ENCODE data around the gene GPR3. TPM values are rescaled to one million over a fixed set of nuclear protein-coding genes. Genes with fewer than 3 reads are reported as not detected.

GPR3 gene
- total RNA-seq, 4 donors from 2014 or later: not detected

DNA sequence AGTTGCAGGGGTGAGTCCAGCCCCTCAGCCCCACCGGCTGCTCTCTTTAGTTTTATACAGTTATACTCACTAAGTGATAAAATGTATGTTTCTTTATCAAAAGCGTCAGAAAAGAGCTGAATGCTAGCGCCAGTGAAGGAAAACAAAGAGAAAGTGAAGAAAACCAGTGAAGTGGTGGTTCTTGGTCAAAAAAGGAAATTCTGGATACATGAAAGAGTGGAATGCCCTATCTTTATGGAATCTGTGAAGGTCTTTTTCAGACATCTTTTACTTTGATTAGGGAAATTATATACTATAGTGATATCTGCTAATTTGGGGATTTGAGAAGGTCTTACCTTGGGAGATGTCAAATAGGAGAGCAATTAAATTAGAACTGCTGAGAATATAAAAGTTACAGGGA, 41.3 kb downstream of the GPR3 start:
- Histone ChIP-seq H3K27me3 (no peaks in the 10 kb centered on the region), H3K4me3 (no peak overlapping the region), H3K4me1 (peaks cover 4 to 76% (median 40%) of the 10 kb centered on the region in 4 donors), H3K9me3 (no peaks in the 10 kb centered on the region), H3K36me3 (peaks cover 0 to under 1% (median 0%) of the 10 kb centered on the region in 3 donors), H3K27ac (peak overlapping the region in 2 of 4 donors; percentile 0 to 78)
- no peak for TF ChIP-seq POLR2A (IDR thresholded peaks at IDR 0.05)
- TF ChIP-seq, protein P1, sequence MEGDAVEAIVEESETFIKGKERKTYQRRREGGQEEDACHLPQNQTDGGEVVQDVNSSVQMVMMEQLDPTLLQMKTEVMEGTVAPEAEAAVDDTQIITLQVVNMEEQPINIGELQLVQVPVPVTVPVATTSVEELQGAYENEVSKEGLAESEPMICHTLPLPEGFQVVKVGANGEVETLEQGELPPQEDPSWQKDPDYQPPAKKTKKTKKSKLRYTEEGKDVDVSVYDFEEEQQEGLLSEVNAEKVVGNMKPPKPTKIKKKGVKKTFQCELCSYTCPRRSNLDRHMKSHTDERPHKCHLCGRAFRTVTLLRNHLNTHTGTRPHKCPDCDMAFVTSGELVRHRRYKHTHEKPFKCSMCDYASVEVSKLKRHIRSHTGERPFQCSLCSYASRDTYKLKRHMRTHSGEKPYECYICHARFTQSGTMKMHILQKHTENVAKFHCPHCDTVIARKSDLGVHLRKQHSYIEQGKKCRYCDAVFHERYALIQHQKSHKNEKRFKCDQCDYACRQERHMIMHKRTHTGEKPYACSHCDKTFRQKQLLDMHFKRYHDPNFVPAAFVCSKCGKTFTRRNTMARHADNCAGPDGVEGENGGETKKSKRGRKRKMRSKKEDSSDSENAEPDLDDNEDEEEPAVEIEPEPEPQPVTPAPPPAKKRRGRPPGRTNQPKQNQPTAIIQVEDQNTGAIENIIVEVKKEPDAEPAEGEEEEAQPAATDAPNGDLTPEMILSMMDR (IDR thresholded peaks at IDR 0.05): no peak
- DNase-seq: no peak

DNA sequence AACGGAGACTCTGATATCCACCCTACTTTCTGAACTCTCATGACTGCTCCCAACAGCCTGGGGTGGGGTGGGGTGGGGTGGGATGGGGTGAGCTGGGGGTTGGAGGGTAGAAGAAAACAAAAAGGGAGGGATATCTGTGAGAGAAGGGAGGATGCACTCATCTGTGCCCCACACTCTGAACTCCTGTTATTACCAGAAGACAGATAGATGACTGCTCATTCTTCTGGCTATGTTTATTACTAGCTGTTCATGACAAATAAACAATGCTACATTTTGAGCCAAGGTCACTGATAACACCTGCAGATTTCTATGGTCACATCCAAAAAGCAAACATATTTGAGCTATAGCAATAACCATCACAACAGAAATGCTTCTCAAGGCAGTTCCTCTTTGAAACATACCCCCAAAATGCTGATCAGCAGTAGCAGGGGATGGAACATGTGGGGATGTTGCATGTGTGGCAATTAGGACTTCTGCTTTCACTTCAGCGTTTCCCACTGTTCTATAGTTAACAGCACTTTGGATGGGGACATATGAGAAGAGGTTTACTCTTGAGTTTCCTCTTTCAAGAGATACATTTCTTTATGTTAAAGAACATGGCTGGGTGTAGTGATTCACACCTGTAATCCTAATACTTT, 43.3 kb downstream of the GPR3 start:
- peaks cover 4 to 77% (median 38%) of the 10 kb centered on the region in 4 donors for H3K4me1 ChIP-seq

DNA sequence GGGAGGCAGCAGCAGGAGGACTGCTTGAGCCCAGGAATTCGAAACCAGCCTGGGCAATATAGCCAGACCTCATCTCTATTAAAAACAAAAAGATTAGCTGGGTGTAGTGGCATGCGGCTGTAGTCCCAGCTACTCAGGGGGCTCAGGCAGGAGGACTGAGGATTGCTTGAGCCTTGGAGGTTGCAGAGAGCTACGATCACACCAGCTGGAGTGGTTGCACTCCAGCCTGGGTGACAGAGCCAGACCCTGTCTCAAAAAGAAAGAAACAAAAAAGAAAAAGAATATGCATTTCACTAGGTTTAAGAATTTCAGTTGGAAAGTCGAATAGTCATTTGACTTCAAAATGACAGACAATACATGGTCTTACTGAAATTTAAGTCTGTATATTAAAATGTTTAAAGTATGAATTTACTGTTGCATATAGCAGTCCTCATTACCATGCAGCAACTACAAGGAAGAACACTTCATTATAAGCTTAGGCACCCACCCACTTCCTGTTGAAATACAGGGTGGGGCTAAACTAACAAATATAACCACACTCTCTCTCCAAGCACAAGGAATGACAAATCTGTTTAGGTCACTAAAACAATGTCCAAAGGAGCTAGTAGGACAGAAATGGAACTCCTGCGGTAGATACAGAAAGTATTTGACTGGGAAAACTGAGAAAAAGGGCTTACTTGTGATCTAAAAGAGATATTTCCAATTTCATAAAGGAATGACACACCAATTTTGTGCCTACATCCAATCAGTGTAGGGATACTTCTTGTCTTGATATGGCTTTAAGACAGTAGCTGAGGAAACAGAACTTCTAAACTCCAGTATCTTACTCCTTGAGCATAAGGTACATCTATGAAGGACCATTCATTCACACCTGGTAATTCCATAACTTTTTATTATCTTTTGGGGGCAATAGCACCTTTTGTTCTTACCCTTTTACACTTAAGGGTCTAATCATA, 44.1 kb downstream of the GPR3 start:
- H3K4me1 ChIP-seq: peaks cover 4 to 69% (median 35%) of the 10 kb centered on the region in 4 donors
- TF ChIP-seq POLR2A (IDR thresholded peaks at IDR 0.05): peak in 1 of 2 donors; percentile 15
- TF ChIP-seq, protein P1 (IDR thresholded peaks at IDR 0.05): no peak
- H3K27me3 ChIP-seq: no peaks in the 10 kb centered on the region
- H3K36me3 ChIP-seq: peaks cover 0 to 5% (median 0%) of the 10 kb centered on the region in 3 donors
- peak overlapping the region in 1 of 4 donors; percentile 4 for H3K4me3 ChIP-seq
- H3K9me3 ChIP-seq: no peaks in the 10 kb centered on the region
- H3K27ac ChIP-seq: peak overlapping the region; percentile 63 to 81 (median 74)
- peak in 2 of 3 donors; percentile 47 to 68 for DNase-seq

More for the DNA sequence above, 43.3 kb downstream of the GPR3 start:
- Histone ChIP-seq H3K9me3 (no peaks in the 10 kb centered on the region), H3K27ac (peak overlapping the region; percentile 63 to 81 (median 74)), H3K36me3 (no peaks in the 10 kb centered on the region), H3K4me3 (peak overlapping the region in 1 of 4 donors; percentile 4), H3K27me3 (no peaks in the 10 kb centered on the region)
- DNase-seq: peak in 2 of 3 donors; percentile 49 to 64
- no peak for TF ChIP-seq POLR2A (IDR thresholded peaks at IDR 0.05)
- TF ChIP-seq, protein P1 (IDR thresholded peaks at IDR 0.05): no peak

DNA sequence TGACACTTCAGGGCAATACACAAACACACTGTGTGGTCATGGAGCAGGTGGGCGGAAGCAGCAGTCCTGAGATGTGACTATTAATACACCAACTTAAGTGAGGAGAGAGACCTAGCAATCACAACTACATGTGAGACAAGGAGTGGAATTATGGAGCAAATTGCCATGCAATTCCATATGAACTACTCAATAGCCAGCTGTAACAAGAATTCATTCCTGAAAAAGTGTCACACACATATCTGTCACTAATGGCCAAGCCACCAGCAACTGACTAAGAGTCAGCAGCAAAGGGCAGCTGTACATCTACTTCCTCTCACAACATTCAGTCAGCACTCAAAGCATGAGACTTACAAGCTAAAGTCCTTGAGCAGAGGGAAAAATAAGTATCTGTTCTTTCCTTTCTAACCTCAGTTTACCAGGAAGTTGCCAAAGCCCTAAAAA, 46.2 kb downstream of the GPR3 start:
- H3K36me3 ChIP-seq: peaks cover 0 to 5% (median 0%) of the 10 kb centered on the region in 3 donors
- DNase-seq: no peak
- H3K4me1 ChIP-seq: peaks cover 4 to 62% (median 30%) of the 10 kb centered on the region in 4 donors
- H3K27ac ChIP-seq: peak overlapping the region in 3 of 4 donors; percentile 37 to 69 (median 53)
- H3K9me3 ChIP-seq: no peaks in the 10 kb centered on the region
- H3K4me3 ChIP-seq: no peak overlapping the region
- no peaks in the 10 kb centered on the region for H3K27me3 ChIP-seq
- TF ChIP-seq POLR2A (IDR thresholded peaks at IDR 0.05): no peak

DNA sequence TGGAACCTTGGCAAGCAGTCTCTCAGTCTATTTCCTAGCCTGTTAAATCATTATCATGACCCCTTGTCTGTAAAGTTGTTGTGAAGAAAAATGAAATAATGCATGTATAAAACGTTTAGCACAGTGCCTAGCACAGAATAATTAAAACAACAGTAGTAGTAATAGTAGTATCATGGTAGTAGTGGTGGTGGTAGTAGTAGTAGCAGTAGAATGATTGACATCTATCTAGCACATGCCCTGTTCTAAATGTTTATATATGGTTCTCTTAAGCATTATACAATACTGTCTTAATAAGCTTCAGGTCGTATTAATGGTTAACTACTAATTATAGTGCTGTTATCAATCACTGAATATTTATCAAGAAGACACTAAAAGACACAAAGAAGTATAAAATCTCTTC, 46.7 kb downstream of the GPR3 start:
- H3K9me3 ChIP-seq: no peaks in the 10 kb centered on the region
- no peaks in the 10 kb centered on the region for H3K27me3 ChIP-seq
- DNase-seq: no peak
- peaks cover 4 to 59% (median 29%) of the 10 kb centered on the region in 4 donors for H3K4me1 ChIP-seq
- peaks cover 0 to 5% (median 0%) of the 10 kb centered on the region in 3 donors for H3K36me3 ChIP-seq
- no peak for TF ChIP-seq POLR2A (IDR thresholded peaks at IDR 0.05)
- TF ChIP-seq, protein P1 (IDR thresholded peaks at IDR 0.05): no peak
- H3K27ac ChIP-seq: peak overlapping the region in 3 of 4 donors; percentile 37 to 69 (median 53)
- no peak overlapping the region for H3K4me3 ChIP-seq

All from Peyer's patch (tissue), 4 donors.